HG02571 (cell line): ENCODE data around the gene PDIK1L.
A peak's percentile ranks its signal among the peaks of the same experiment; 100 is the strongest.

ENCODE experiments used
- ATAC-seq: cut with Tn5 transposase; IDR thresholded peaks from one replicate; pipeline ENCODE4 v1.9.1; 2021; ENCODE audit warnings: mild to moderate bottlenecking, moderate library complexity; ENCODE audit not compliant: unreplicated experiment

Gene PDIK1L

GRCh38 chr1:26169198-26169554 lies 57.6 kb downstream of the PDIK1L start:
- no peak for ATAC-seq

DNA sequence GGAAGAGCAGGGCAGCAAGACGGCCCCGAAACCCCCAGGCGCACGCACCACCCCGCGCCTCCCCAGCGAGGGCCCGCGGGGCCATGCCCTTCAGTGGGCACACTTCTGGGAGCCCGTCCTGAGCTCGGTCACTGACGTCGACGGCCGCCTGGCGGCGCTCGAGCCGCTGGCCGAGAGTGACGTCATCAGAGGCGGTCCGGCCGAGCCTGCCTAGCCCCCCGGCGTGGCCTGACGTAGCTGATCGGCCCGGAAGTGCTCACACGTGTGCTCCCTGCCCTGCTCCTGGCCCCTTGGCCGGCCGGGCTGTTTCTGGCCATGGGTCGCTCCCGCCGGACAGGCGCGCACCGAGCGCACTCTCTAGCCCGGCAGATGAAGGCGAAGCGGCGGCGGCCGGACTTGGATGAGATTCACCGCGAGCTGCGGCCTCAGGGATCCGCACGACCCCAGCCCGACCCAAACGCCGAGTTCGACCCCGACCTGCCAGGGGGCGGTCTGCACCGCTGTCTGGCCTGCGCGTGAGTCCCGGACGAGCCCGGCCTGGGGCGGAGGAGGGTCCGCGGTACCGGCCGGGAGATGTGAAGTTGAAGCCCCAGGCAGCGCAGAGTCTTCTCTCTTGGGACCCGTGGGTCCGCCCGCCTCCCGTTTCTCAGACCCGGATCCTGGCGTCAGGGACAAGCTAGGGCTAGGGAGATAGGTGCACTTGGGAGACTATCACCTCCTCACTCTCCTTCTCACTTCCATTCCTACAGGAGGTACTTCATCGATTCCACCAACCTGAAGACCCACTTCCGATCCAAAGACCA lies 58.2 kb downstream of the PDIK1L start, which contains the start of gene ZNF593:
TSS of gene ZNF593 (plus strand) at position 240 of the 803 bp plus-strand sequence. CDS start at position 316, 76 bp downstream.
- peak; percentile 85 for ATAC-seq

- ATAC-seq, result no peak
These were observed 58.8 kb downstream of the PDIK1L start for GRCh38 chr1:26170472-26170821.

GRCh38 chr1:26171084-26172072 lies 59.8 kb downstream of the PDIK1L start, which contains the start of gene ZNF593OS:
Gene ZNF593OS (minus strand): TSS chr1:26171832. CDS start chr1:26171661, 171 bp downstream.
- ATAC-seq, result no peak
